RWPE2 (cell line): ENCODE results near the gene SPIN1.

Experiments
- ATAC-seq: fragments of 200-7000 bp; cut with Tn5 transposase; 3 replicates; pipeline ENCODE4 v1.9.1; 2021; ENCODE audit warnings: low read depth
- DNase-seq: peaks from one replicate; pipeline ENCODE4 v3.0.0-alpha.2; 2020; ENCODE audit warnings: low spot score
- H3K27ac ChIP-seq: fragments of 450-650 bp; 2 replicates; pipeline ENCODE4 v1.5.1; 2017; ENCODE audit warnings: mild to moderate bottlenecking; ENCODE audit not compliant: poor library complexity, severe bottlenecking
- H3K27me3 ChIP-seq: fragments of 250-450 bp; sonication (Bioruptor Pico); 2 replicates; pipeline ENCODE4 v1.5.1; 2021; ENCODE audit warnings: mild to moderate bottlenecking, moderate library complexity; ENCODE audit not compliant: insufficient read depth, poor library complexity, severe bottlenecking
- H3K36me3 ChIP-seq: fragments of 250-450 bp; sonication (Bioruptor Pico); 2 replicates; pipeline ENCODE4 v1.5.1; 2020; ENCODE audit warnings: low read depth, mild to moderate bottlenecking, moderate library complexity
- H3K4me1 ChIP-seq: fragments of 250-450 bp; sonication (Bioruptor Pico); 2 replicates; pipeline ENCODE4 v1.5.1; 2021; ENCODE audit warnings: mild to moderate bottlenecking, moderate library complexity; ENCODE audit not compliant: insufficient read depth, poor library complexity, severe bottlenecking
- H3K4me3 ChIP-seq: fragments of 250-450 bp; sonication (Bioruptor Pico); 2 replicates; pipeline ENCODE4 v1.5.1; 2021; ENCODE audit warnings: mild to moderate bottlenecking, moderate library complexity; ENCODE audit not compliant: severe bottlenecking
- H3K9me3 ChIP-seq: fragments of 250-450 bp; sonication (Bioruptor Pico); 2 replicates; pipeline ENCODE4 v1.5.1; 2021; ENCODE audit warnings: mild to moderate bottlenecking, moderate library complexity; ENCODE audit not compliant: severe bottlenecking
- CTCF ChIP-seq: fragments of 450-650 bp; IDR thresholded peaks from one replicate; pipeline ENCODE4 v1.5.1; 2017; ENCODE audit warnings: mild to moderate bottlenecking, moderate library complexity; ENCODE audit not compliant: poor library complexity, severe bottlenecking

Gene SPIN1

GRCh38 chr9:88524911-88525310 lies 136.7 kb downstream of the SPIN1 start:
- Histone ChIP-seq H3K36me3 (no peaks in the 10 kb centered on the region), H3K9me3 (no peaks in the 10 kb centered on the region), H3K27ac (no peak overlapping the region), H3K4me1 (peaks cover 11% of the 10 kb centered on the region), H3K4me3 (no peak overlapping the region), H3K27me3 (no peaks in the 10 kb centered on the region)
- DNase-seq = peak; percentile 19
- no peak for ATAC-seq
- TF ChIP-seq CTCF = no peak

GRCh38 chr9:88527618-88528017 lies 139.4 kb downstream of the SPIN1 start:
- Histone ChIP-seq H3K36me3 (no peaks in the 10 kb centered on the region), H3K4me1 (peaks cover 19% of the 10 kb centered on the region), H3K27ac (no peak overlapping the region), H3K27me3 (no peaks in the 10 kb centered on the region), H3K9me3 (no peaks in the 10 kb centered on the region), H3K4me3 (no peak overlapping the region)
- DNase-seq = no peak
- no peak for TF ChIP-seq CTCF
- no peak for ATAC-seq
